ENCODE results near the gene LRIG1. TPM values are rescaled to one million over a fixed set of nuclear protein-coding genes. Genes with fewer than 3 reads are reported as not detected.
A peak's percentile ranks its signal among the peaks of the same experiment; 100 is the strongest.

The LRIG1 gene
- total and polyA plus RNA-seq, 10 of the 15 experiments (the other 5 are each of a cell fraction or from before 2014, with no cell fraction given) = 0.84 to 16.4 (median 8.1) TPM

DNA sequence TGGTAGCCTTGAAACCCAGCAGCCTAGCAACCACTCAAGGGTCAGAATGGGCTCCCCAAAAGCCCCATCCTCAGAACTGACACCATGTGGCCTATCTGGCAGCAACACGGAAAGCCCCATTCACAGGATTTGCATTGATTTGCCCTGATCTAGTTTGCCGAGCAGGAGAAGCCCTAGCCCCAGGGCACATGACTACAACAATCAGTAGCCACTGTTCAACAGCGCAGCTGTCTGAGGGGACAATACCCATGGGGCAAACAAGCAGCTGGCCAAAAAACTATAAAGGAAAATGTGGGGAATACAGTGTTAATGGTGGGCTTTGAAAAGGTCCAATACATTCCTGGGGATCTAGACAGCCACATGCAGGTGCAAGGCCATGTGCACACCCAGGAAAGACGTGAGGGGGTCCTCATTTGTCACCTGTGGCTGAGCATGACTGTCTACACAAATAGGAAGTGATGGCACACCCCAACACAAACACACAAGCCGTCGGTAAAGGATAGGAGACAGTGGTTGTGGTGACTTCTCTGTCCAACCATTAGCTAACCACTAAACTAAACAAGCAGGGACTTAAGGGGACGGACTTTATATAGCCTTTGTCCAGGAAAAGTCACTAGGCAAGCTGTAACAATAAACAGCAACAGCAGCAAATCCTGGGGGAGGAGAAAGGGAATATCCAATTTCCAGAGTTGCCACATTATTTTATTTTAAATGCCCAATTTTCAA, 113.7 kb downstream of the LRIG1 start (continued):
- TF ChIP-seq RB1 (IDR thresholded peaks at IDR 0.05; ENCODE audit: borderline replicate concordance) (no peak), RAD51 (IDR thresholded peaks at IDR 0.05) (peak; percentile 86), ASH2L (IDR thresholded peaks at IDR 0.05; ENCODE audit: borderline replicate concordance, low read depth) (no peak), MTA2 (IDR thresholded peaks at IDR 0.05; ENCODE audit: low read depth) (no peak), PAX5 (IDR thresholded peaks at IDR 0.05; ENCODE audit: borderline replicate concordance, low read depth, low read length) (no peak; the same call in 1 of the 2 replicates), IKZF1 (conservative IDR thresholded peaks at IDR 0.05) (peak; percentile 45; the same call in 1 of the 2 replicates), CREM (IDR thresholded peaks at IDR 0.05; ENCODE audit: low read depth) (peak; percentile 22; the same call in 1 of the 2 replicates), EP300 (IDR thresholded peaks at IDR 0.05; ENCODE audit: borderline replicate concordance in 1 of 2, control insufficient read depth in 1 of 2, low read depth in 2 of 2, low read length in 2 of 2) (peak; percentile 40 to 66; a peak in 3 of 4 replicates), FOXM1 (IDR thresholded peaks at IDR 0.05; ENCODE audit: low read depth, low read length) (0 out of 2 replicates have a peak, but pooled peaks have one; percentile 58), IKZF2 (IDR thresholded peaks at IDR 0.05) (0 out of 4 replicates have a peak, but pooled peaks of 1 of the 2 experiments have one; percentile 12), SUZ12 (IDR thresholded peaks at IDR 0.05; ENCODE audit: unreplicated experiment) (no peak), ZNF24 (IDR thresholded peaks at IDR 0.05) (no peak), TCF12 (IDR thresholded peaks at IDR 0.05; ENCODE audit: low read depth, low read length) (peak; percentile 52; the same call in 1 of the 2 replicates), KAT2A (conservative IDR thresholded peaks at IDR 0.05; ENCODE audit: control insufficient read depth, low read depth, low read length) (no peak), MEF2B (IDR thresholded peaks at IDR 0.05; ENCODE audit: partially characterized antibody, poor library complexity, severe bottlenecking) (peak; percentile 84), EED (IDR thresholded peaks at IDR 0.05; ENCODE audit: low read depth) (0 out of 2 replicates have a peak, but pooled peaks have one; percentile 28), RFX5 (IDR thresholded peaks at IDR 0.05; ENCODE audit: low read depth, low read length) (0 out of 2 replicates have a peak, but pooled peaks have one; percentile 27)
- TF ChIP-seq, protein P1, sequence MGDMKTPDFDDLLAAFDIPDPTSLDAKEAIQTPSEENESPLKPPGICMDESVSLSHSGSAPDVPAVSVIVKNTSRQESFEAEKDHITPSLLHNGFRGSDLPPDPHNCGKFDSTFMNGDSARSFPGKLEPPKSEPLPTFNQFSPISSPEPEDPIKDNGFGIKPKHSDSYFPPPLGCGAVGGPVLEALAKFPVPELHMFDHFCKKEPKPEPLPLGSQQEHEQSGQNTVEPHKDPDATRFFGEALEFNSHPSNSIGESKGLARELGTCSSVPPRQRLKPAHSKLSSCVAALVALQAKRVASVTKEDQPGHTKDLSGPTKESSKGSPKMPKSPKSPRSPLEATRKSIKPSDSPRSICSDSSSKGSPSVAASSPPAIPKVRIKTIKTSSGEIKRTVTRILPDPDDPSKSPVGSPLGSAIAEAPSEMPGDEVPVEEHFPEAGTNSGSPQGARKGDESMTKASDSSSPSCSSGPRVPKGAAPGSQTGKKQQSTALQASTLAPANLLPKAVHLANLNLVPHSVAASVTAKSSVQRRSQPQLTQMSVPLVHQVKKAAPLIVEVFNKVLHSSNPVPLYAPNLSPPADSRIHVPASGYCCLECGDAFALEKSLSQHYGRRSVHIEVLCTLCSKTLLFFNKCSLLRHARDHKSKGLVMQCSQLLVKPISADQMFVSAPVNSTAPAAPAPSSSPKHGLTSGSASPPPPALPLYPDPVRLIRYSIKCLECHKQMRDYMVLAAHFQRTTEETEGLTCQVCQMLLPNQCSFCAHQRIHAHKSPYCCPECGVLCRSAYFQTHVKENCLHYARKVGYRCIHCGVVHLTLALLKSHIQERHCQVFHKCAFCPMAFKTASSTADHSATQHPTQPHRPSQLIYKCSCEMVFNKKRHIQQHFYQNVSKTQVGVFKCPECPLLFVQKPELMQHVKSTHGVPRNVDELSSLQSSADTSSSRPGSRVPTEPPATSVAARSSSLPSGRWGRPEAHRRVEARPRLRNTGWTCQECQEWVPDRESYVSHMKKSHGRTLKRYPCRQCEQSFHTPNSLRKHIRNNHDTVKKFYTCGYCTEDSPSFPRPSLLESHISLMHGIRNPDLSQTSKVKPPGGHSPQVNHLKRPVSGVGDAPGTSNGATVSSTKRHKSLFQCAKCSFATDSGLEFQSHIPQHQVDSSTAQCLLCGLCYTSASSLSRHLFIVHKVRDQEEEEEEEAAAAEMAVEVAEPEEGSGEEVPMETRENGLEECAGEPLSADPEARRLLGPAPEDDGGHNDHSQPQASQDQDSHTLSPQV (IDR thresholded peaks at IDR 0.05) = 0 out of 2 replicates have a peak, but pooled peaks have one; percentile 38
- TF ChIP-seq, protein P2, sequence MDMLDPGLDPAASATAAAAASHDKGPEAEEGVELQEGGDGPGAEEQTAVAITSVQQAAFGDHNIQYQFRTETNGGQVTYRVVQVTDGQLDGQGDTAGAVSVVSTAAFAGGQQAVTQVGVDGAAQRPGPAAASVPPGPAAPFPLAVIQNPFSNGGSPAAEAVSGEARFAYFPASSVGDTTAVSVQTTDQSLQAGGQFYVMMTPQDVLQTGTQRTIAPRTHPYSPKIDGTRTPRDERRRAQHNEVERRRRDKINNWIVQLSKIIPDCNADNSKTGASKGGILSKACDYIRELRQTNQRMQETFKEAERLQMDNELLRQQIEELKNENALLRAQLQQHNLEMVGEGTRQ (IDR thresholded peaks at IDR 0.05; ENCODE audit: borderline replicate concordance, low read depth, low read length) = peak; percentile 48
- TF ChIP-seq, protein P3, sequence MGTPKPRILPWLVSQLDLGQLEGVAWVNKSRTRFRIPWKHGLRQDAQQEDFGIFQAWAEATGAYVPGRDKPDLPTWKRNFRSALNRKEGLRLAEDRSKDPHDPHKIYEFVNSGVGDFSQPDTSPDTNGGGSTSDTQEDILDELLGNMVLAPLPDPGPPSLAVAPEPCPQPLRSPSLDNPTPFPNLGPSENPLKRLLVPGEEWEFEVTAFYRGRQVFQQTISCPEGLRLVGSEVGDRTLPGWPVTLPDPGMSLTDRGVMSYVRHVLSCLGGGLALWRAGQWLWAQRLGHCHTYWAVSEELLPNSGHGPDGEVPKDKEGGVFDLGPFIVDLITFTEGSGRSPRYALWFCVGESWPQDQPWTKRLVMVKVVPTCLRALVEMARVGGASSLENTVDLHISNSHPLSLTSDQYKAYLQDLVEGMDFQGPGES (IDR thresholded peaks at IDR 0.05) = no peak
- TF ChIP-seq, protein P4, sequence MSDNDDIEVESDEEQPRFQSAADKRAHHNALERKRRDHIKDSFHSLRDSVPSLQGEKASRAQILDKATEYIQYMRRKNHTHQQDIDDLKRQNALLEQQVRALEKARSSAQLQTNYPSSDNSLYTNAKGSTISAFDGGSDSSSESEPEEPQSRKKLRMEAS (IDR thresholded peaks at IDR 0.05; ENCODE audit: low read depth, low read length) = no peak
